CD4-positive, alpha-beta T cell treated with Interleukin-4 for 1 hour (primary cell): Measurements from ENCODE around the gene GOLGA6L25.
"Not testable (repeated sequence)": the region's sequence is repeated elsewhere in the genome, so short reads cannot be mapped to it uniquely, and the experiment has no call there.

Experiments used
- DNase-seq, 2 donors: peaks; one replicate each; pipeline ENCODE4 v3.0.0-alpha.2; 2020 to 2022

Gene GOLGA6L25, protein sequence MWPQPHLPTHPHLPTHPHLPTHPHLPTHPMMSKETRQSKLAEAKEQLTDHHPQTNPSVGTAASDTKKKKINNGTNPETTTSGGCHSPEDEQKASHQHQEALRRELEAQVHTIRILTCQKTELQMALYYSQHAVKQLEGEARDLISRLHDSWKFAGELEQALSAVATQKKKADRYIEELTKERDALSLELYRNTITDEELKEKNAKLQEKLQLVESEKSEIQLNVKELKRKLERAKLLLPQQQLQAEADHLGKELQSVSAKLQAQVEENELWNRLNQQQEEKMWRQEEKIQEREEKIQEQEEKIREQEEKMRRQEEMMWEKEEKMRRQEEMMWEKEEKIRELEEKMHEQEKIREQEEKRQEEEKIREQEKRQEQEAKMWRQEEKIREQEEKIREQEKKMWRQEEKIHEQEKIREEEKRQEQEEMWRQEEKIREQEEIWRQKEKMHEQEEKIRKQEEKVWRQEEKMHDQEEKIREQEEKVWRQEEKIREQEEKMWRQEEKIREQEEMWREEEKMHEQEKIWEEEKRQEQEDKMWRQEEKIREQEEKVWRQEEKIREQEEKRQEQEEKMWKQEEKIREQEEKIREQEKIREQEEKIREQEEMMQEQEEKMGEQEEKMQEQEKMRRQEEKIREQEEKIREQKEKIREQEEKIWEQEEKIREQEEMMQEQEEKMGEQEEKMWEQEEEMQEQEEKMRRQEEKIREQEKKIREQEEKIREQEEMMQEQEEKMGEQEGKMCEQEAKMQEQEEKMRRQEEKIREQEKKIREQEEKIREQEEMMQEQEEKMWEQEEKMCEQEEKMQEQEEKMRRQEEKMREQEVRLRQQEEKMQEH

DNA sequence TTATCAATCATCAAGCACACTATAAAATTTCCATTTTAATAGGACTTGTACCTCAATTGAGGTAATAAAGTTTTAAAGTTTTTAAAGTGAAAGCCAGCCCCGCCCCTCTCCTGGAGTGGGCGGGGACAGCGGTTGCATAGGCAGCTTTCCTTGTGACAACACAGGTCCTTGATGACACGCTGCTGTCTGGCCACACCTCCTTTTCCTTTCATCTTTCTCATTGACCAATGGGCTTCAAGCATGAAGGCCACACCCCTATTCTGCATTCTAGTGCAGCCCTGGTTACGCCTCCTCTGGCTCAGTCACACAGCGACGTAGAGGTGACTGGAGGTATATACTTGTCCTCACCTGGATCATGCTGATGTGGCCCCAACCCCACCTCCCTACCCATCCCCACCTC is at the start of gene GOLGA6L25:
TSS of gene GOLGA6L25 (plus strand) at position 301 of the 400 bp plus-strand sequence. CDS start at position 362, 61 bp downstream.
- not testable (repeated sequence) for DNase-seq

DNA sequence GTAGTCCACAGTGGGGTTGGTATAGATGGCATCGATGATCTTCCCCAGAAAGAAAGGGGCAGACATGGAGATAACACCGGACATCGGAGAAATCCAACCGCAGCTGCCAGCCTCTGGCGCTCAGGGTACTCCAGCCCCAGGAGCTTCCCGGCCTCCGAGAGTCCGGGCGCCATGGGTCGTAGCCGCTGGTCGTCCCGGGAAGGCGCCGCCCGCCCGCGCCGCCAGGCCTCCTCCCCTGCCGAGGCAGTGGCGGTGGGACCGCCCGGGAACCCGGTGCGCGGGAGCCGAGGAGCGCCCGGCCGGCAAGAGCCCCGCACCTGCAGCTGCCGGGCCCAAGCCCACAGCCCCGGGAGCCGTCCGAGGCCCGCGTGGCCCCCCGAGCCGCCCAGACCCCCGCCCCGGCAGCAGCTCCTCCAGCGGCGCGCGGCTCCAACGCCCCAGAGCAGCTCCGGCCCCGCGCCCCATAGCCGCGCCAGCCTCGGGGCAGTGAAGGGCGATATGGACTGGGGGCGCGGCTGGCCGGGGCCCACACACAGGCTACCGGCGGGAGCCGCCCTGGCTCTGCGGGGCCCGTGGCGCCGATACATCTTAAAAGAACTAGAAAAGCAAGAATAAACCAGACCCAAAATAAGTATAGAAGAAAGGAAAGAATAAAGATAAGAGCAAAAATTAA is 45.0 kb upstream of the GOLGA6L25 start:
- not testable (repeated sequence) for DNase-seq

DNA sequence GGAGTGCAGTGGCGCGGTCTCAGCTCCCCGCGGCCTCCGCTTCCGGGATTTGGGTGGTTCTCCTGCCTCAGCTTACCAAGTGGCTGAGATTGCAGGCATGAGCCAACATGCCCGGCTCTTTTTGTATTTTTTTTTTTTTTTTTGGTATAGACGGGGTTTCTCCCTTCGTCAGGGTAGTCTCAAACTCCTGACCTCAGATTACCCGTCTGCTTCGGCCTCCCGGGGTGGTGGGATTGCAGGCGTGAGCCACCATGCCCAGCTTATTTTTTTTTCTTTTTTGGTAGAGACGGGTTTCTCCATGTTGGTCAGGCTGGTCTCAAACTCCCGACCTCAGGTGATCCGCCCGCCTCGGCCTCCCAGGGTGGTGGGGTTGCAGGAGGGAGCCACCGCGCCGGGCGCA is 39.2 kb upstream of the GOLGA6L25 start:
- not testable (repeated sequence) for DNase-seq

DNA sequence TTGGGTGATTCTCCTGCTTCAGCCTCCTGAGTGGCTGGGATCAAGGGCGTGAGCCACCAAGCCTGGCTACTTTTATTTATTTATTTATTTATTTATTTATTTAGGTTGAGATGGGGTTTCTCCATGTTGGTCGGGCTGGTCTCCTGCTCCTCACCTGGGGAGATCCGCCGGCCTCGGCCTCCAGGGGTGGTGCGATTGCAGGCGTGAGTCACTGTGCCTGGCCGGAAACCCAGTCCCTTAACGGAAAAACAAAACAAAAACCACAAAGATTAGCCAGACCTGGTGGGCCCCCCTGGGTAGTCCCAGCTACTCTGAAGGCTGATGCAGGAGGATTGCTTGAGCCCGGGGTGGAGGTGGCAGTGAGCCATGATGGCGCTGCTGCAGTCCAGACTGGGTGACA is 38.2 kb upstream of the GOLGA6L25 start:
- not testable (repeated sequence) for DNase-seq

DNA sequence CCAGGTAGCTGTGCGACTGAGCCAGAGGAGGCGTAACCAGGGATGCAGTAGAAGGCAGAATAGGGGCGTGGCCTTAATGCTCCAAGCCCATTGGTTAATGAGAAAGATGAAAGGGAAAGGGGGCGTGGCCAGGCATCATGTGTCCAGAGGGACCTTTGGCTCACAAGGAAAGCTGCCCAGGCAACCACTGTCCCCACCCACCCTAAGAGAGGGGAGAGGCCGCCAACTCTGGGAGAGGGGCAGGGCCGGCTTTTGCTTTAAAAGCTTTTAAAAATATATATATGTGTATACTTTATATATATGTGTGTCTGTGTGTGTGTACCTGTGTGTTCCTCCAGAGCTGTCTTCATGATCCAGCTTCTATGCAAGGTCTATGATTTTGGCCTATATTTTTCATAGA is 20.4 kb upstream of the GOLGA6L25 start, which contains the start of gene GOLGA8G:
TSS of gene GOLGA8G (minus strand) at position 18 of the 400 bp plus-strand sequence. CDS start 62 bp downstream, outside the sequence.
- DNase-seq, result not testable (repeated sequence)

DNA sequence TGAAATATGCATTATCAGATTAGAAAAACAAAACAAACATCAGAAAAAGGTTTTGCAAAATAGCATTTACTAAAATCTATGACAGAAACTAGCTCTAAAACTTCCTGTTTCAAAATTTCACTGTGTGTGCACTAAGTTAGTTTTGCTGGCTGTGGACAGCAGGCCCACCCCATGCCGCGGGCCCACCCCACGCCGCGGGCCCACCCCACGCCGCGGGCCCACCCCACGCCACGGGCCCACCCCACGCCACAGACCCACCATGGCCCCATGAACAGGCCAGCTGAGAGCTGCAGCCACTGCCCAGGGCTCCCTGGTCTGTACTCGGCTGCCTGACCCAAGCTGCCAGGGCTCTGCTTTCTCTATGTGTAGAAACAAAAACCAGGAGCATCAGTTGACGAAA is 20.0 kb downstream of the GOLGA6L25 start:
- not testable (repeated sequence) for DNase-seq

- not testable (repeated sequence) for DNase-seq
These were observed 35.7 kb downstream of the GOLGA6L25 start for GRCh38 chr15:28588977-28589606.

DNA sequence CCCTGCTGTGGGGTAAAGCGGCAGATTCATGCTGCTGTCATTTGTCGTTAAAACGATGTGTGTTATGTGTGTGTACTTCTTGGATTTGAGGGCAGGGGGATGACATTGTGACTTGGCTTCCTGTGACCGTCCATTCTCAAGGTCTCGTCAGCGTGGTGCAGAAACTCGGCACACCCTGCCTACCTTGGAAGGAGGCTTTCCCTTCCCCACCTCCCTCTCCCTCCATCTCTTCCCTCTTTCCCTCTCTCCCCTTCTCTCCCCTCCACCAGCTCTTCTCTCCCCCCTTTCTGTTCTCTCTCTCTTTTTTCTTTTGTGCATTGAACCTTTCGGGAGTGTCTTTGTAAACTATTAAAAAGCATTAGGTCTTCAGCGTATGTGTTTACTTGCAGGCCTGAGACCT is 36.4 kb downstream of the GOLGA6L25 start:
- peak in 1 of 2 donors; percentile 9 for DNase-seq

- DNase-seq, result not testable (repeated sequence)
These were observed 39.0 kb downstream of the GOLGA6L25 start for GRCh38 chr15:28592395-28592794.

GRCh38 chr15:28593424-28594129 is 40.2 kb downstream of the GOLGA6L25 start:
- DNase-seq, result not testable (repeated sequence)

DNA sequence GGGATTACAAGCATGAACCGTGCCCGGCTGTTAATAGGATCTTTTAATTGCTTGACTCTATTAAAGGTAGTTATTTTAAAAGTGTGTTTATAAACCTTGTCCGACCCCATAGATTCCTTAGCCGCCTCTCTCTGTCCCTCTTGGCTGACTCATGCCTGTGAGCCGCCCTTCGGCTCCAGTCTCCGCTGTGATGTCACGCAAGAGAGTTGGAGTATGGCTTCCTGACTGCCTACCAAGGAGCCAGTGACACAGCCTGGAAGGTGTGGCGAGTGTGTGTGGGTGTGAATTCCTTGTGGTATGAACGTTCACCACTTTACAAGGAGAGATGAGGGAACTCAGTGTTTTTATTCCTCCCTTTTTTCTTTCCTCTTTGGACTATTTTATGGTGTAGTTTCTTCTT is 44.1 kb downstream of the GOLGA6L25 start:
- DNase-seq, result not testable (repeated sequence)

GRCh38 chr15:28598209-28598608 is 44.8 kb downstream of the GOLGA6L25 start:
- not testable (repeated sequence) for DNase-seq

DNA sequence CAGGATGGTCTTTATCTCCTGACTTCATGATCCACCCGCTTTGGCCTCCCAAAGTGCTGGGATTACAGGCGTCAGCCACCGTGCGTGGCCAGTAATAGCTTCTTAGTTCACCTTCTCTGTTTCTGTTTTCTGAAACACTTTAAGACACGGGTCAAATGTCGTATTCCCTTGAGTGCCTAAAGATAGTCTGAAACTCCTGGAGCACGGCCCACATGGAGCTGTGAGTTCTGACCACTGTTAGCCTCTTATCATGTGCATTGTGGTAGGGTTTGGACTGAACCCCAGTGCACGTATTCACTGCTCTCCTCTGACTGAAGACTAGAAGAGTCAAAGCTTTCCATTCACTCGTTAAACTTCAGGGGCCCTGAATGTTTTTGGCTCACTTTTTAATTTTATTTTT is 48.8 kb downstream of the GOLGA6L25 start:
- not testable (repeated sequence) for DNase-seq
